ENCODE measurements around the gene EEPD1. TPM values are rescaled to one million over a fixed set of nuclear protein-coding genes. Genes with fewer than 3 reads are reported as not detected.

The EEPD1 gene
- total RNA-seq, 1 donor, result 5.2 TPM

- TF ChIP-seq CTCF (IDR thresholded peaks at IDR 0.05; ENCODE audit: insufficient read depth, low read depth, low read length), result no peak
- no peak for DNase-seq (ENCODE audit: low read depth)
- no peak overlapping the region for H3K4me3 ChIP-seq (ENCODE audit: low read depth, low read length)
Measured at GRCh38 chr7:36131026-36131425, 22.0 kb upstream of the EEPD1 start.

- TF ChIP-seq CTCF (IDR thresholded peaks at IDR 0.05; ENCODE audit: insufficient read depth, low read depth, low read length), result no peak
- DNase-seq (ENCODE audit: low read depth), result no peak
- H3K4me3 ChIP-seq (ENCODE audit: low read depth, low read length), result no peak overlapping the region
Measured at GRCh38 chr7:36131499-36131898, 21.6 kb upstream of the EEPD1 start.

- no peak for DNase-seq (ENCODE audit: low read depth)
- no peak overlapping the region for H3K4me3 ChIP-seq (ENCODE audit: low read depth, low read length)
- TF ChIP-seq CTCF (IDR thresholded peaks at IDR 0.05; ENCODE audit: insufficient read depth, low read depth, low read length), result no peak
Measured at GRCh38 chr7:36132012-36132411, 21.0 kb upstream of the EEPD1 start.

- H3K4me3 ChIP-seq (ENCODE audit: low read depth, low read length), result no peak overlapping the region
- TF ChIP-seq CTCF (IDR thresholded peaks at IDR 0.05; ENCODE audit: insufficient read depth, low read depth, low read length), result no peak
- no peak for DNase-seq (ENCODE audit: low read depth)
Measured at GRCh38 chr7:36135700-36136099, 17.4 kb upstream of the EEPD1 start.

- no peak for TF ChIP-seq CTCF (IDR thresholded peaks at IDR 0.05; ENCODE audit: insufficient read depth, low read depth, low read length)
- no peak overlapping the region for H3K4me3 ChIP-seq (ENCODE audit: low read depth, low read length)
Measured at GRCh38 chr7:36137258-36137657, 15.8 kb upstream of the EEPD1 start.

GRCh38 chr7:36137754-36138153 is 15.3 kb upstream of the EEPD1 start:
- H3K4me3 ChIP-seq (ENCODE audit: low read depth, low read length), result no peak overlapping the region
- DNase-seq (ENCODE audit: low read depth), result no peak

More at GRCh38 chr7:36137258-36137657, 15.8 kb upstream of the EEPD1 start:
- no peak for DNase-seq (ENCODE audit: low read depth)

More at GRCh38 chr7:36137754-36138153, 15.3 kb upstream of the EEPD1 start:
- no peak for TF ChIP-seq CTCF (IDR thresholded peaks at IDR 0.05; ENCODE audit: insufficient read depth, low read depth, low read length)

Data from fibroblast of villous mesenchyme (primary cell).